ENCODE results near the gene CLMP. TPM values are rescaled to one million over a fixed set of nuclear protein-coding genes. Genes with fewer than 3 reads are reported as not detected.

Gene CLMP
- total RNA-seq, 1 experiment from 2014 or later: 3.2 TPM

- no peak for TF ChIP-seq RAD21 (IDR thresholded peaks at IDR 0.05; ENCODE audit: low read depth)
- no peak for TF ChIP-seq TCF7L2 (IDR thresholded peaks at IDR 0.05; ENCODE audit: borderline replicate concordance, extremely low read depth, insufficient read depth, insufficient read length)
Observed at GRCh38 chr11:123083623-123084029, 111.4 kb downstream of the CLMP start (continued).

GRCh38 chr11:123082977-123083376 lies 112.1 kb downstream of the CLMP start:
- ChIA-PET POLR2A (interaction anchor here (1.3 kb wide), 1 partner anchor 11 kb away, joined by 3 read pairs; no protein-coding TSS in a partner anchor), CTCF (interaction anchor here (0.6 to 1.0 kb wide), 4 partner anchors 17 to 179 kb away, joined by 3 to 4 read pairs (median 4); no protein-coding TSS in a partner anchor), RAD21 (ENCODE audit: low non-redundant PET in 1 of 2, low total read pairs in 2 of 2, uncharacterized antibody in 2 of 2, unreplicated experiment in 2 of 2) (no interaction called here)
- Histone ChIP-seq H3K9me2 (ENCODE audit: insufficient read depth) (no peaks in the 10 kb centered on the region), H3K27ac (ENCODE audit: low read depth, low read length) (no peak overlapping the region), H3K9ac (ENCODE audit: low read length) (no peak overlapping the region), H3K4me1 (ENCODE audit: control insufficient read depth in 1 of 2, insufficient read depth in 2 of 2, low read length in 2 of 2) (peaks cover 7 to 12% of the 10 kb centered on the region in 2 experiments; a peak in 3 of 4 replicates), H3K27me3 (ENCODE audit: insufficient read depth, low read length) (no peaks in the 10 kb centered on the region), H3K9me3 (ENCODE audit: control insufficient read depth in 1 of 2, insufficient read depth in 1 of 2, low read depth in 1 of 2, low read length in 2 of 2) (peaks cover 0 to 3% of the 10 kb centered on the region in 2 experiments; a peak in 1 of 4 replicates), H3K36me3 (ENCODE audit: control insufficient read depth in 1 of 2, insufficient read depth in 2 of 2, low read length in 2 of 2) (no peaks in the 10 kb centered on the region), H3K79me2 (ENCODE audit: insufficient read depth, low read length) (no peaks in the 10 kb centered on the region), H3K4me2 (ENCODE audit: low read length) (peak overlapping the region; percentile 46; the same call in 1 of the 2 replicates), H3K4me3 (replicated peaks in 1 of 2; ENCODE audit: low read depth in 1 of 2, low read length in 2 of 2) (no peak overlapping the region), H2AFZ (ENCODE audit: low read depth, low read length, poor library complexity, severe bottlenecking) (no peak overlapping the region), H4K20me1 (ENCODE audit: insufficient read depth) (no peaks in the 10 kb centered on the region)
- DNase-seq (ENCODE audit: low read depth, low spot score) (no peak), ATAC-seq (no peak)
- intact Hi-C loops (cut with micrococcal nuclease): no loop called here
- no TSS peak for BruUV-seq (replicated peaks)
- TF ChIP-seq FOSL1 (IDR thresholded peaks at IDR 0.05; ENCODE audit: low read depth) (no peak), EGR1 (IDR thresholded peaks at IDR 0.05; ENCODE audit: low read depth) (no peak), REST (IDR thresholded peaks at IDR 0.05; ENCODE audit: low read depth) (no peak)
- TF ChIP-seq, protein P1, sequence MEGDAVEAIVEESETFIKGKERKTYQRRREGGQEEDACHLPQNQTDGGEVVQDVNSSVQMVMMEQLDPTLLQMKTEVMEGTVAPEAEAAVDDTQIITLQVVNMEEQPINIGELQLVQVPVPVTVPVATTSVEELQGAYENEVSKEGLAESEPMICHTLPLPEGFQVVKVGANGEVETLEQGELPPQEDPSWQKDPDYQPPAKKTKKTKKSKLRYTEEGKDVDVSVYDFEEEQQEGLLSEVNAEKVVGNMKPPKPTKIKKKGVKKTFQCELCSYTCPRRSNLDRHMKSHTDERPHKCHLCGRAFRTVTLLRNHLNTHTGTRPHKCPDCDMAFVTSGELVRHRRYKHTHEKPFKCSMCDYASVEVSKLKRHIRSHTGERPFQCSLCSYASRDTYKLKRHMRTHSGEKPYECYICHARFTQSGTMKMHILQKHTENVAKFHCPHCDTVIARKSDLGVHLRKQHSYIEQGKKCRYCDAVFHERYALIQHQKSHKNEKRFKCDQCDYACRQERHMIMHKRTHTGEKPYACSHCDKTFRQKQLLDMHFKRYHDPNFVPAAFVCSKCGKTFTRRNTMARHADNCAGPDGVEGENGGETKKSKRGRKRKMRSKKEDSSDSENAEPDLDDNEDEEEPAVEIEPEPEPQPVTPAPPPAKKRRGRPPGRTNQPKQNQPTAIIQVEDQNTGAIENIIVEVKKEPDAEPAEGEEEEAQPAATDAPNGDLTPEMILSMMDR (IDR thresholded peaks at IDR 0.05 in 2 of 3, conservative IDR thresholded peaks at IDR 0.05 in 1 of 3; ENCODE audit: borderline replicate concordance in 1 of 3, insufficient read depth in 1 of 3, low read depth in 2 of 3, low read length in 2 of 3): no peak

Data from HCT116 (cell line).